Peyer's patch (tissue), 4 donors: ENCODE results near the gene CSMD2. TPM values are rescaled to one million over a fixed set of nuclear protein-coding genes. Genes with fewer than 3 reads are reported as not detected.

Experiments used
- DNase-seq, 3 donors: peaks; one replicate each; pipeline ENCODE4 v3.0.0-alpha.2; 2017 to 2019
- H3K27ac ChIP-seq, 4 donors: fragments of 200-600 bp; sonication (generic); one replicate each; pipeline ENCODE4 v1.5.1; 2016 to 2019
- H3K27me3 ChIP-seq, 2 donors: fragments of 200-600 bp; sonication (generic); one replicate each; pipeline ENCODE4 v1.5.1; 2019
- H3K36me3 ChIP-seq, 3 donors: fragments of 200-600 bp; sonication (generic); one replicate each; pipeline ENCODE4 v1.5.1; 2016 to 2019
- H3K4me1 ChIP-seq, 4 donors: fragments of 200-600 bp; sonication (generic); one replicate each; pipeline ENCODE4 v1.5.1; 2016 to 2019
- H3K4me3 ChIP-seq, 4 donors: fragments of 200-600 bp; sonication (generic); 1 replicate in 3 of 4; 2 replicates in 1 of 4; pipeline ENCODE4 v1.5.1; 2016 to 2019; ENCODE audit warnings: mild to moderate bottlenecking in 1 of 4
- H3K9me3 ChIP-seq, 4 donors: fragments of 200-600 bp; sonication (generic); one replicate each; pipeline ENCODE4 v1.5.1; 2016 to 2019; ENCODE audit warnings: mild to moderate bottlenecking in 1 of 4
- CTCF ChIP-seq, 6 experiments: fragments of 450-650 bp in 4 of 6; fragments of 200-600 bp in 2 of 6; sonication (generic) in 1 of 6; IDR thresholded peaks; one replicate each; pipeline ENCODE4 v1.5.1; 2017 to 2019; ENCODE audit warnings: antibody characterized with exemption in 6 of 6, mild to moderate bottlenecking in 3 of 6, moderate library complexity in 1 of 6
- POLR2A ChIP-seq, 2 donors: fragments of 450-650 bp; IDR thresholded peaks; one replicate each; pipeline ENCODE4 v1.5.1; 2017; ENCODE audit warnings: antibody characterized with exemption in 2 of 2, mild to moderate bottlenecking in 2 of 2, moderate library complexity in 2 of 2
- total RNA-seq, 4 donors: library from RNA; depleted of rRNA; stranded (reverse); fragments of >200 nt; gene quantifications; one replicate each; pipeline ENCODE4 v1.1.0, GENCODE V29; 2016

The CSMD2 gene
- total RNA-seq, 4 donors from 2014 or later: under 0.01 to 1.2 (median 0.70) TPM

GRCh38 chr1:34128186-34128889 is 36.7 kb downstream of the CSMD2 start:
- TF ChIP-seq CTCF (IDR thresholded peaks at IDR 0.05) (no peak), POLR2A (IDR thresholded peaks at IDR 0.05) (no peak)
- no peaks in the 10 kb centered on the region for H3K4me1 ChIP-seq
- H3K27ac ChIP-seq: no peak overlapping the region
- DNase-seq: no peak
- no peaks in the 10 kb centered on the region for H3K36me3 ChIP-seq
- H3K9me3 ChIP-seq: no peaks in the 10 kb centered on the region
- H3K4me3 ChIP-seq: no peak overlapping the region
- no peaks in the 10 kb centered on the region for H3K27me3 ChIP-seq

- Histone ChIP-seq H3K4me3 (no peak overlapping the region), H3K36me3 (no peaks in the 10 kb centered on the region), H3K4me1 (no peaks in the 10 kb centered on the region), H3K9me3 (no peaks in the 10 kb centered on the region), H3K27me3 (no peaks in the 10 kb centered on the region), H3K27ac (no peak overlapping the region)
- no peak for TF ChIP-seq CTCF (IDR thresholded peaks at IDR 0.05)
- no peak for TF ChIP-seq POLR2A (IDR thresholded peaks at IDR 0.05)
- DNase-seq: no peak
These were observed 37.7 kb downstream of the CSMD2 start for GRCh38 chr1:34127006-34128000.

GRCh38 chr1:34126486-34126885 is 38.5 kb downstream of the CSMD2 start:
- no peaks in the 10 kb centered on the region for H3K4me1 ChIP-seq
- no peaks in the 10 kb centered on the region for H3K9me3 ChIP-seq
- no peak for DNase-seq
- H3K36me3 ChIP-seq: no peaks in the 10 kb centered on the region
- no peaks in the 10 kb centered on the region for H3K27me3 ChIP-seq
- H3K27ac ChIP-seq: no peak overlapping the region
- TF ChIP-seq CTCF (IDR thresholded peaks at IDR 0.05) (no peak), POLR2A (IDR thresholded peaks at IDR 0.05) (no peak)
- H3K4me3 ChIP-seq: no peak overlapping the region

- Histone ChIP-seq H3K4me1 (no peaks in the 10 kb centered on the region), H3K27me3 (no peaks in the 10 kb centered on the region), H3K9me3 (no peaks in the 10 kb centered on the region), H3K27ac (no peak overlapping the region), H3K4me3 (no peak overlapping the region), H3K36me3 (no peaks in the 10 kb centered on the region)
- no peak for DNase-seq
- TF ChIP-seq POLR2A (IDR thresholded peaks at IDR 0.05) (no peak), CTCF (IDR thresholded peaks at IDR 0.05) (no peak)
These were observed 39.2 kb downstream of the CSMD2 start for GRCh38 chr1:34125721-34126380.

- no peak for DNase-seq
- TF ChIP-seq POLR2A (IDR thresholded peaks at IDR 0.05) (no peak), CTCF (IDR thresholded peaks at IDR 0.05) (no peak)
- H3K36me3 ChIP-seq: no peaks in the 10 kb centered on the region
These were observed 42.7 kb downstream of the CSMD2 start for GRCh38 chr1:34122080-34122932.

More at GRCh38 chr1:34122080-34122932, 42.7 kb downstream of the CSMD2 start:
- Histone ChIP-seq H3K9me3 (no peaks in the 10 kb centered on the region), H3K27ac (no peak overlapping the region), H3K4me3 (no peak overlapping the region), H3K4me1 (no peaks in the 10 kb centered on the region), H3K27me3 (no peaks in the 10 kb centered on the region)
